ENCODE data around the gene SYCP2L. TPM values are rescaled to one million over a fixed set of nuclear protein-coding genes. Genes with fewer than 3 reads are reported as not detected.
"Not testable (repeated sequence)": the region's sequence is repeated elsewhere in the genome, so short reads cannot be mapped to it uniquely, and the experiment has no call there.

SYCP2L gene
- total RNA-seq, 1 donor from 2014 or later, result 2.6 TPM

- Mint-ChIP-seq H3K4me3 (ENCODE audit: unreplicated experiment) (no peak overlapping the region), H3K27ac (ENCODE audit: unreplicated experiment) (no peak overlapping the region), H3K4me1 (ENCODE audit: low read depth) (peaks cover 17% of the 10 kb centered on the region), H3K36me3 (ENCODE audit: low read depth) (no peaks in the 10 kb centered on the region), H3K27me3 (ENCODE audit: low read depth) (peaks cover 40% of the 10 kb centered on the region), H3K9me3 (ENCODE audit: low read depth) (no peaks in the 10 kb centered on the region)
- TF ChIP-seq CTCF (IDR thresholded peaks at IDR 0.05), result no peak
- no peak for DNase-seq (ENCODE audit: low spot score)
These were observed 2.4 kb upstream of the SYCP2L start for GRCh38 chr6:10884245-10884972.

GRCh38 chr6:10886365-10886690 lies 524 bp upstream of the SYCP2L start:
- Mint-ChIP-seq H3K4me1 (ENCODE audit: low read depth) (peaks cover 17% of the 10 kb centered on the region), H3K9me3 (ENCODE audit: low read depth) (peaks cover 13% of the 10 kb centered on the region), H3K27me3 (ENCODE audit: low read depth) (peaks cover 24% of the 10 kb centered on the region), H3K4me3 (ENCODE audit: unreplicated experiment) (peak overlapping the region; percentile 92)
- not testable (repeated sequence) for H3K36me3 Mint-ChIP-seq (ENCODE audit: low read depth); DNase-seq (ENCODE audit: low spot score); H3K27ac Mint-ChIP-seq (ENCODE audit: unreplicated experiment)

GRCh38 chr6:10890151-10890550 lies 3.3 kb downstream of the SYCP2L start:
- Mint-ChIP-seq H3K27me3 (ENCODE audit: low read depth) (peaks cover 8% of the 10 kb centered on the region), H3K4me1 (ENCODE audit: low read depth) (peaks cover 10% of the 10 kb centered on the region), H3K4me3 (ENCODE audit: unreplicated experiment) (no peak overlapping the region)

GRCh38 chr6:10891960-10892359 lies 5.1 kb downstream of the SYCP2L start:
- no peak for TF ChIP-seq CTCF (IDR thresholded peaks at IDR 0.05)
- no peak overlapping the region for H3K27ac Mint-ChIP-seq (ENCODE audit: unreplicated experiment)
- peaks cover 13% of the 10 kb centered on the region for H3K9me3 Mint-ChIP-seq (ENCODE audit: low read depth)
- H3K4me3 Mint-ChIP-seq (ENCODE audit: unreplicated experiment), result no peak overlapping the region
- peaks cover 7% of the 10 kb centered on the region for H3K36me3 Mint-ChIP-seq (ENCODE audit: low read depth)
- peaks cover 7% of the 10 kb centered on the region for H3K4me1 Mint-ChIP-seq (ENCODE audit: low read depth)
- no peaks in the 10 kb centered on the region for H3K27me3 Mint-ChIP-seq (ENCODE audit: low read depth)
- no peak for DNase-seq (ENCODE audit: low spot score)

More at GRCh38 chr6:10890151-10890550, 3.3 kb downstream of the SYCP2L start:
- no peak overlapping the region for H3K27ac Mint-ChIP-seq (ENCODE audit: unreplicated experiment)
- H3K36me3 Mint-ChIP-seq (ENCODE audit: low read depth), result peaks cover 7% of the 10 kb centered on the region
- no peak for TF ChIP-seq CTCF (IDR thresholded peaks at IDR 0.05)
- no peak for DNase-seq (ENCODE audit: low spot score)
- peaks cover 13% of the 10 kb centered on the region for H3K9me3 Mint-ChIP-seq (ENCODE audit: low read depth)

GRCh38 chr6:10894958-10895357 lies 8.1 kb downstream of the SYCP2L start:
- Mint-ChIP-seq H3K4me1 (ENCODE audit: low read depth) (no peaks in the 10 kb centered on the region), H3K27ac (ENCODE audit: unreplicated experiment) (no peak overlapping the region), H3K36me3 (ENCODE audit: low read depth) (peaks cover 9% of the 10 kb centered on the region), H3K9me3 (ENCODE audit: low read depth) (peaks cover 12% of the 10 kb centered on the region), H3K4me3 (ENCODE audit: unreplicated experiment) (no peak overlapping the region), H3K27me3 (ENCODE audit: low read depth) (no peaks in the 10 kb centered on the region)
- no peak for TF ChIP-seq CTCF (IDR thresholded peaks at IDR 0.05)
- no peak for DNase-seq (ENCODE audit: low spot score)

- Mint-ChIP-seq H3K36me3 (ENCODE audit: low read depth) (peaks cover 5% of the 10 kb centered on the region), H3K27me3 (ENCODE audit: low read depth) (no peaks in the 10 kb centered on the region), H3K9me3 (ENCODE audit: low read depth) (no peaks in the 10 kb centered on the region), H3K4me3 (ENCODE audit: unreplicated experiment) (no peak overlapping the region), H3K4me1 (ENCODE audit: low read depth) (no peaks in the 10 kb centered on the region), H3K27ac (ENCODE audit: unreplicated experiment) (no peak overlapping the region)
- no peak for TF ChIP-seq CTCF (IDR thresholded peaks at IDR 0.05)
- DNase-seq (ENCODE audit: low spot score), result no peak
These were observed 9.8 kb downstream of the SYCP2L start for GRCh38 chr6:10896691-10897090.

Data from chondrocyte (in vitro differentiated cells).